ENCODE results near the gene LRPPRC.

GRCh38 chr2:43879261-43879660 is 116.5 kb downstream of the LRPPRC start:
- TF ChIP-seq EP300 (IDR thresholded peaks at IDR 0.05; ENCODE audit: borderline replicate concordance) = no peak
- no peak for TF ChIP-seq YY1 (IDR thresholded peaks at IDR 0.05; ENCODE audit: low read depth)
- no peak for TF ChIP-seq CREB1 (IDR thresholded peaks at IDR 0.05; ENCODE audit: low read depth)
- no peak for TF ChIP-seq NFIC (IDR thresholded peaks at IDR 0.05)
- TF ChIP-seq TAF1 (IDR thresholded peaks at IDR 0.05; ENCODE audit: low read depth) = no peak
- no peak for TF ChIP-seq EGR1 (IDR thresholded peaks at IDR 0.05)
- TF ChIP-seq ZBTB7A (IDR thresholded peaks at IDR 0.05; ENCODE audit: low read depth) = no peak
- no peak for TF ChIP-seq FOXM1 (IDR thresholded peaks at IDR 0.05; ENCODE audit: borderline replicate concordance, low read depth)
